Vein endothelial cell (primary cell): Measurements from ENCODE around the gene KRTAP13-3. TPM values are rescaled to one million over a fixed set of nuclear protein-coding genes. Genes with fewer than 3 reads are reported as not detected.

Source experiments
- total RNA-seq: library from RNA; depleted of rRNA; stranded (reverse); fragments of >200 nt; gene quantifications from 2 replicates; pipeline ENCODE4 v1.2.3, GENCODE V29; 2012

The KRTAP13-3 gene, protein sequence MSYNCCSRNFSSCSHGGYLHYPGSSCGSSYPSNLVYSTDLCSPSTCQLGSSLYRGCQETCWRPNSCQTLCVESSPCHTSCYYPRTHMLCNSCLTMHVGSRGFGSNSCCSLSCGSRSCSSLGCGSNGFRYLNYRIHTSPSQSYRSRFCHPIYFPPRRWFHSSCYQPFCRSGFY
- not detected in 2 replicates for total RNA-seq

DNA sequence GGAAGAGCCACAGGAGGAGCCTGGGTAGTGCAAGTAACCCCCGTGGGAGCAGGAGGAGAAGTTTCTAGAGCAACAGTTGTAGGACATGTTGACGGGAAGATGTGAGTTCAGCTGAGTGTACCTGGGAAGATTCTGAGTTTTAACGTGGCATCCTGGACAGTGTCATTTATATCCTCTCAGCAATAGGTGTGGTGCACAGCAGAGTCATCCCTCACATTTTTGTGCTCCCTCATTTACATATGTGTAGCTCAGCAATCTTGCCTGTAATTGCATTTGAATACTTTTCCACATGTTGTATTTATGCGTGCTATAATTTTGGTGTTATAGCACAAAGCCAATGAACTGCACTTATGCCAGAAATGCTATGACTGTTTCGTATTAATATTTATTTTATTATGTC lies at the start of gene KRTAP13-3:
TSS of gene KRTAP13-3 (minus strand) at position 101 of the 400 bp plus-strand sequence. CDS start at position 87, 14 bp downstream.

DNA sequence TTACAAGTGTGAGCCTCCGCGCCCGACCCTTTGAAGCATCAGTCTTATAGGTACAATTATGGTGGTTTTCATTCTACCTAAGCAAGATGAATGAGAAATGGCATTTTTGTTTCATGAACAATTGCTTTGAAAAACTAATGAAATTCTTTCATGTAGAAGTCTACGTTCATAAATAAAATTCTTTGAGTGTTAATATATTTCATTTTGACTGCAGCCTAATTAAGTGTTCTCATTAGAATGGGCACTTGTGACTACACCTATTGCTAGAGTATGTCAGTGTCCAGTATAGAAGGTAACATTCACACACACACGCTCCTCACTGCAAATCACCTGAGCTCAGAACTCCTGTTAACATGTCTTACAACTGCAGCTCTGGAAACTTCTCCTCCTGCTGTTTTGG lies 14.2 kb upstream of the KRTAP13-3 start, which contains the start of gene KRTAP15-1:
TSS of gene KRTAP15-1 (plus strand) at position 301 of the 400 bp plus-strand sequence. CDS start at position 354, 53 bp downstream.

DNA sequence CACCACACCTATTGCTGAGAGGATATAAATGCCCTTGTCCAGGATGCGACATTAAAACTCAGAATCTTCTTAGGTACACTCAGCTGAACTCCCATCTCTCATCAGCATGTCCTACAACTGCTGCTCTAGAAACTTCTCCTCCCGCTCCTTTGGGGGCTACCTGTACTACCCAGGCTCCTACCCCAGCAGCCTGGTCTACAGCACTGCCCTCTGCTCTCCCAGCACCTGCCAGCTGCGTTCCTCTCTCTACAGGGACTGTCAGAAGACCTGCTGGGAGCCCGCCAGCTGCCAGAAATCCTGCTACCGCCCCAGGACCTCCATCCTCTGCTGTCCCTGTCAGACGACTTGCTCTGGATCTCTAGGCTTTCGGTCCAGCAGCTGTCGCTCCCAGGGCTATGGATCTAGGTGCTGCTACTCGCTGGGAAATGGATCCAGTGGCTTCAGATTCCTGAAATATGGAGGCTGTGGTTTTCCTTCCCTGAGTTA lies 4.5 kb upstream of the KRTAP13-3 start, which contains the start of gene KRTAP13-4:
TSS of gene KRTAP13-4 (plus strand) at position 51 of the 486 bp plus-strand sequence. CDS start at position 107, 56 bp downstream.

DNA sequence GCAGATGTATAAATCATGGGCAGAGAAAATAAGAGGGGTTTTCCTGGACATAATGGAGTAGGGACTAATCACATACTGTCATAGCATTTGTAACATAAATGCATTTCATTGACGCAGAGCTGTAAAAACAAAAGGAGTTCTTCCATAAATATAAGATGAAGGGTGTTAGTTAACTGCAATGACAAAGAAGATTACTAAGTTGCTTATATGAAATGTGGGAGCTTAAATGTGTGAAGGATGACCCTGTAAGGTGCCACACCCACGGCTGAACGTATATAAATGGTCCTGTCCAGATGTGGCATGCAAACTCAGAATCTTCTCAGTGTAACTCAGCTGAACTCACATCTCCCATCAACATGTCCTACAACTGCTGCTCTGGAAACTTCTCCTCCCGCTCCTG lies 30.0 kb downstream of the KRTAP13-3 start, which contains the start of gene KRTAP13-1:
TSS of gene KRTAP13-1 (plus strand) at position 301 of the 400 bp plus-strand sequence. CDS start at position 357, 56 bp downstream.

Other genes starting within 250 kb of the KRTAP13-3 start
- gene CLDN8, start 209.8 kb downstream of the KRTAP13-3 start, total RNA-seq, result not detected in 2 replicates
- gene KRTAP24-1, start 143.0 kb downstream of the KRTAP13-3 start, total RNA-seq, result not detected in 2 replicates
- gene KRTAP25-1, start 136.4 kb downstream of the KRTAP13-3 start, total RNA-seq, result not detected in 2 replicates
- gene KRTAP26-1, start 105.6 kb downstream of the KRTAP13-3 start, total RNA-seq, result not detected in 2 replicates
- not detected in 2 replicates for gene KRTAP27-1, start 88.2 kb downstream of the KRTAP13-3 start, total RNA-seq
- gene KRTAP23-1, start 77.3 kb downstream of the KRTAP13-3 start, total RNA-seq, result not detected in 2 replicates
- not detected in 2 replicates for gene KRTAP13-2, start 53.7 kb downstream of the KRTAP13-3 start, total RNA-seq
- gene KRTAP13-1, start 29.9 kb downstream of the KRTAP13-3 start, total RNA-seq, result not detected in 2 replicates
- not detected in 2 replicates for gene KRTAP13-4, start 4.3 kb upstream of the KRTAP13-3 start, total RNA-seq
- not detected in 2 replicates for gene KRTAP15-1, start 14.3 kb upstream of the KRTAP13-3 start, total RNA-seq
- gene KRTAP19-1, start 54.4 kb upstream of the KRTAP13-3 start, total RNA-seq, result not detected in 2 replicates
- gene KRTAP19-2, start 61.5 kb upstream of the KRTAP13-3 start, total RNA-seq, result not detected in 2 replicates
- not detected in 2 replicates for gene KRTAP19-3, start 66.1 kb upstream of the KRTAP13-3 start, total RNA-seq
- not detected in 2 replicates for gene KRTAP19-4, start 71.2 kb upstream of the KRTAP13-3 start, total RNA-seq
- not detected in 2 replicates for gene KRTAP19-5, start 76.2 kb upstream of the KRTAP13-3 start, total RNA-seq
- gene KRTAP19-6, start 115.9 kb upstream of the KRTAP13-3 start, total RNA-seq, result not detected in 2 replicates
- not detected in 2 replicates for gene KRTAP19-7, start 135.4 kb upstream of the KRTAP13-3 start, total RNA-seq
- not detected in 2 replicates for gene KRTAP22-2, start 164.5 kb upstream of the KRTAP13-3 start, total RNA-seq
- gene KRTAP6-3, start 166.5 kb upstream of the KRTAP13-3 start, total RNA-seq, result not detected in 2 replicates
- gene KRTAP6-2, start 173.0 kb upstream of the KRTAP13-3 start, total RNA-seq, result not detected in 2 replicates
- not detected in 2 replicates for gene KRTAP22-1, start 175.2 kb upstream of the KRTAP13-3 start, total RNA-seq
- gene KRTAP6-1, start 188.0 kb upstream of the KRTAP13-3 start, total RNA-seq, result not detected in 2 replicates
- not detected in 2 replicates for gene KRTAP20-1, start 190.5 kb upstream of the KRTAP13-3 start, total RNA-seq
- gene KRTAP20-4, start 194.7 kb upstream of the KRTAP13-3 start, total RNA-seq, result not detected in 2 replicates
- not detected in 2 replicates for gene KRTAP20-2, start 209.3 kb upstream of the KRTAP13-3 start, total RNA-seq
- not detected in 2 replicates for gene KRTAP20-3, start 216.9 kb upstream of the KRTAP13-3 start, total RNA-seq